Keratinocyte (primary cell): ENCODE data around the gene SH3D19. TPM values are rescaled to one million over a fixed set of nuclear protein-coding genes. Genes with fewer than 3 reads are reported as not detected.

Source experiments
- DNase-seq: peaks from one replicate; pipeline ENCODE4 v3.0.0-alpha.2; 2011; ENCODE audit warnings: low read depth, missing footprints, low spot score
- FAIRE-seq: peaks from 2 replicates; lab custom pipeline; 2011; peaks lifted over from hg19 to GRCh38; lab: Jason Lieb, UNC
- H2AFZ ChIP-seq: 2 replicates; pipeline ENCODE4 v1.6.0; 2012; ENCODE audit warnings: low read length, control low read depth, inconsistent platforms; ENCODE audit not compliant: control insufficient read depth
- H3K27ac ChIP-seq: 2 replicates; pipeline ENCODE4 v1.5.1; 2011; ENCODE audit warnings: low read length; ENCODE audit not compliant: control insufficient read depth, insufficient read depth
- H3K27me3 ChIP-seq: 3 replicates; pipeline ENCODE4 v1.6.0; 2011; ENCODE audit warnings: low read length; ENCODE audit not compliant: control insufficient read depth, insufficient read depth; ENCODE audit errors: extremely low read depth
- H3K36me3 ChIP-seq, 2 experiments: 2 replicates in 1 of 2; 3 replicates in 1 of 2; pipeline ENCODE4 v1.5.1; 2011; ENCODE audit warnings: low read length in 2 of 2, mild to moderate bottlenecking in 1 of 2; ENCODE audit not compliant: control insufficient read depth in 2 of 2, insufficient read depth in 2 of 2; ENCODE audit errors: extremely low read depth in 1 of 2
- H3K4me1 ChIP-seq: 3 replicates; pipeline ENCODE4 v1.5.1; 2011; ENCODE audit warnings: low read length; ENCODE audit not compliant: control insufficient read depth, insufficient read depth; ENCODE audit errors: extremely low read depth
- H3K4me2 ChIP-seq: 3 replicates; pipeline ENCODE4 v1.6.0; 2011; ENCODE audit warnings: low read depth, low read length; ENCODE audit not compliant: control insufficient read depth, insufficient read depth; ENCODE audit errors: extremely low read depth
- H3K4me3 ChIP-seq, 3 experiments: fragments of 200-600 bp in 1 of 3; sonication (generic) in 1 of 3; 2 replicates in 2 of 3; 3 replicates in 1 of 3; pipeline ENCODE4 v1.5.1; 2011 to 2016; ENCODE audit warnings: low read length in 3 of 3, mild to moderate bottlenecking in 3 of 3, control low read depth in 2 of 3, inconsistent platforms in 1 of 3, low read depth in 1 of 3, mixed read lengths in 1 of 3, mixed run types in 1 of 3, moderate library complexity in 1 of 3; ENCODE audit not compliant: control insufficient read depth in 2 of 3, insufficient read depth in 2 of 3; ENCODE audit errors: extremely low read depth in 1 of 3
- H3K79me2 ChIP-seq: 2 replicates; pipeline ENCODE4 v1.6.0; 2012; ENCODE audit warnings: low read length; ENCODE audit not compliant: control insufficient read depth, insufficient read depth
- H3K9ac ChIP-seq: 3 replicates; pipeline ENCODE4 v1.6.0; 2011; ENCODE audit warnings: low read length; ENCODE audit not compliant: control insufficient read depth, insufficient read depth; ENCODE audit errors: extremely low read depth
- H3K9me1 ChIP-seq: 3 replicates; pipeline ENCODE4 v1.6.0; 2011; ENCODE audit warnings: low read length; ENCODE audit not compliant: control insufficient read depth, insufficient read depth; ENCODE audit errors: extremely low read depth
- H3K9me3 ChIP-seq: 2 replicates; pipeline ENCODE4 v1.5.1; 2012; ENCODE audit warnings: low read depth, low read length; ENCODE audit not compliant: control insufficient read depth
- H4K20me1 ChIP-seq: 3 replicates; pipeline ENCODE4 v1.6.0; 2011; ENCODE audit warnings: low read length; ENCODE audit not compliant: control insufficient read depth, insufficient read depth; ENCODE audit errors: extremely low read depth
- EZH2 ChIP-seq: IDR thresholded peaks from one replicate; pipeline ENCODE4 v1.6.1; 2012; ENCODE audit warnings: inconsistent platforms, mild to moderate bottlenecking, low read length, moderate library complexity
- dilution Hi-C: fragments of 300-500 bp; cut with MboI; formaldehyde crosslinking; loops from one replicate; pipeline ENCODE4 v1.7.0; 2020; ENCODE audit warnings: low sequenced_read_pairs; ENCODE audit not compliant: extremely low pct_ligation_motif_present
- polyA plus RNA-seq, 5 experiments: library from polyadenylated mRNA; depleted of rRNA in 3 of 5; stranded (reverse) in 3 of 5; stranded (forward) in 1 of 5; unstranded in 1 of 5; fragments of >200 nt; gene quantifications; 1 replicate in 1 of 5; 2 replicates in 3 of 5; 3 replicates in 1 of 5; pipeline versions ENCODE4 v1.2.1 to v1.2.3, GENCODE V29; 2011 to 2012; ENCODE audit warnings: missing spikeins in 2 of 5, low read depth in 1 of 5, low replicate concordance in 1 of 5
- TF ChIP-seq, protein P1 (sequence below), 3 experiments: IDR thresholded peaks in 1 of 3; conservative IDR thresholded peaks in 1 of 3; optimal IDR thresholded peaks in 1 of 3; 2 replicates in 2 of 3; 3 replicates in 1 of 3; pipeline versions ENCODE3 to v1.5.1; 2011; ENCODE audit warnings: low read length in 3 of 3, mild to moderate bottlenecking in 3 of 3, moderate library complexity in 2 of 3, control low read depth in 1 of 3, inconsistent platforms in 1 of 3; ENCODE audit not compliant: insufficient read depth in 2 of 3; ENCODE audit errors: extremely low read depth in 1 of 3

SH3D19 gene
- polyA plus RNA-seq, 1 donor (not counting 4 experiments of a cell fraction or from before 2014, with no cell fraction given) = 24.8 TPM

GRCh38 chr4:151246742-151247141, 78.7 kb downstream of the SH3D19 start:
- dilution Hi-C loops = no loop called here
- Histone ChIP-seq H4K20me1 (no peaks in the 10 kb centered on the region), H3K4me1 (peaks cover 6% of the 10 kb centered on the region), H3K79me2 (peaks cover 5% of the 10 kb centered on the region), H3K4me3 (no peak overlapping the region), H3K36me3 (no peaks in the 10 kb centered on the region), H3K9me3 (no peaks in the 10 kb centered on the region), H3K4me2 (peak overlapping the region; percentile 11), H3K9me1 (no peaks in the 10 kb centered on the region), H3K27me3 (no peaks in the 10 kb centered on the region), H3K9ac (no peak overlapping the region), H2AFZ (no peak overlapping the region), H3K27ac (no peak overlapping the region)
- DNase-seq (no peak), FAIRE-seq (no peak)
- TF ChIP-seq EZH2 = no peak
- TF ChIP-seq, protein P1, sequence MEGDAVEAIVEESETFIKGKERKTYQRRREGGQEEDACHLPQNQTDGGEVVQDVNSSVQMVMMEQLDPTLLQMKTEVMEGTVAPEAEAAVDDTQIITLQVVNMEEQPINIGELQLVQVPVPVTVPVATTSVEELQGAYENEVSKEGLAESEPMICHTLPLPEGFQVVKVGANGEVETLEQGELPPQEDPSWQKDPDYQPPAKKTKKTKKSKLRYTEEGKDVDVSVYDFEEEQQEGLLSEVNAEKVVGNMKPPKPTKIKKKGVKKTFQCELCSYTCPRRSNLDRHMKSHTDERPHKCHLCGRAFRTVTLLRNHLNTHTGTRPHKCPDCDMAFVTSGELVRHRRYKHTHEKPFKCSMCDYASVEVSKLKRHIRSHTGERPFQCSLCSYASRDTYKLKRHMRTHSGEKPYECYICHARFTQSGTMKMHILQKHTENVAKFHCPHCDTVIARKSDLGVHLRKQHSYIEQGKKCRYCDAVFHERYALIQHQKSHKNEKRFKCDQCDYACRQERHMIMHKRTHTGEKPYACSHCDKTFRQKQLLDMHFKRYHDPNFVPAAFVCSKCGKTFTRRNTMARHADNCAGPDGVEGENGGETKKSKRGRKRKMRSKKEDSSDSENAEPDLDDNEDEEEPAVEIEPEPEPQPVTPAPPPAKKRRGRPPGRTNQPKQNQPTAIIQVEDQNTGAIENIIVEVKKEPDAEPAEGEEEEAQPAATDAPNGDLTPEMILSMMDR (optimal IDR thresholded peaks at IDR 0.05 in 1 of 3, IDR thresholded peaks at IDR 0.05 in 1 of 3, conservative IDR thresholded peaks at IDR 0.05 in 1 of 3; ENCODE audit: extremely low read depth in 1 of 3, insufficient read depth in 2 of 3, low read length in 3 of 3) = no peak

GRCh38 chr4:151242305-151242704, 83.1 kb downstream of the SH3D19 start:
- H3K79me2 ChIP-seq = no peaks in the 10 kb centered on the region
- no peak overlapping the region for H2AFZ ChIP-seq
- H3K27ac ChIP-seq = no peak overlapping the region
- FAIRE-seq (no peak), DNase-seq (no peak)
- no peak overlapping the region for H3K4me2 ChIP-seq
- H3K4me1 ChIP-seq = peaks cover 3% of the 10 kb centered on the region
- H3K9ac ChIP-seq = no peak overlapping the region
- no peaks in the 10 kb centered on the region for H3K36me3 ChIP-seq
- no peaks in the 10 kb centered on the region for H3K9me3 ChIP-seq
- dilution Hi-C loops = no loop called here
- TF ChIP-seq, protein P1 (optimal IDR thresholded peaks at IDR 0.05 in 1 of 3, IDR thresholded peaks at IDR 0.05 in 1 of 3, conservative IDR thresholded peaks at IDR 0.05 in 1 of 3; ENCODE audit: extremely low read depth in 1 of 3, insufficient read depth in 2 of 3, low read length in 3 of 3) = no peak
- TF ChIP-seq EZH2 = no peak
- no peak overlapping the region for H3K4me3 ChIP-seq
- H3K9me1 ChIP-seq = no peaks in the 10 kb centered on the region
- H3K27me3 ChIP-seq = no peaks in the 10 kb centered on the region
- H4K20me1 ChIP-seq = no peaks in the 10 kb centered on the region
